ENCODE results near the gene FZD10.

DNA sequence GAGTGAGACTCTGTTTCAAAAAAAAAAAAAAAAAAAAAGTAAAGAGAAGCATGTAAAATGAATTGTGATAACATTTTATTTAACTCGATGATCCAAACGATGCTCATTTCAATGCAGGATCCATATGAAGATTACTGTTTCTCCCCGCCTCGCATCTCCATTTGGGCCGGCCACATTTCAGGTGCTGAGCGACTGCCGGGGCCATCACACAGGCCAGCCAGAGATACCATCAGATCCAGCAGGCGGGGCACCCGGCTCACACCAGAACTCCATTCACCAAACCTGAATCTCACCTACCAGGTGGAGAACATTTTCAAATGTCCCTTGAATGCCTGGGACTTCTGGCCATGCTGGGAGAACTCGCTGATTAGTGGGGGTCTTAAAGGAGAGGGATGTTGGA is 18.0 kb upstream of the FZD10 start:
- TF ChIP-seq CTCF (IDR thresholded peaks at IDR 0.05) (no peak), POLR2A (IDR thresholded peaks at IDR 0.05) (no peak)

Data from body of pancreas (tissue), 4 donors.